BE2C (cell line): Measurements from ENCODE around the gene PEX19.

ENCODE experiments used
- DNase-seq: peaks from one replicate; pipeline ENCODE4 v3.0.0-alpha.2; 2020
- H3K27me3 ChIP-seq: fragments of 250-450 bp; sonication (Bioruptor Pico); 2 replicates; pipeline ENCODE4 v1.5.1; 2020; ENCODE audit warnings: mild to moderate bottlenecking
- H3K36me3 ChIP-seq: fragments of 250-450 bp; sonication (Bioruptor Pico); 2 replicates; pipeline ENCODE4 v1.5.1; 2020; ENCODE audit warnings: mild to moderate bottlenecking
- H3K4me1 ChIP-seq: fragments of 250-450 bp; sonication (Bioruptor Pico); 2 replicates; pipeline ENCODE4 v1.5.1; 2020
- H3K4me3 ChIP-seq: 2 replicates; pipeline ENCODE4 v1.5.1; 2011; ENCODE audit warnings: low read depth, low read length
- H3K9me3 ChIP-seq: fragments of 250-450 bp; sonication (Bioruptor Pico); 2 replicates; pipeline ENCODE4 v1.5.1; 2020
- TF ChIP-seq, protein P1 (sequence below): IDR thresholded peaks from 2 replicates; pipeline ENCODE4 v1.5.1; 2012; ENCODE audit warnings: mild to moderate bottlenecking, low read depth, low read length

The PEX19 gene

DNA sequence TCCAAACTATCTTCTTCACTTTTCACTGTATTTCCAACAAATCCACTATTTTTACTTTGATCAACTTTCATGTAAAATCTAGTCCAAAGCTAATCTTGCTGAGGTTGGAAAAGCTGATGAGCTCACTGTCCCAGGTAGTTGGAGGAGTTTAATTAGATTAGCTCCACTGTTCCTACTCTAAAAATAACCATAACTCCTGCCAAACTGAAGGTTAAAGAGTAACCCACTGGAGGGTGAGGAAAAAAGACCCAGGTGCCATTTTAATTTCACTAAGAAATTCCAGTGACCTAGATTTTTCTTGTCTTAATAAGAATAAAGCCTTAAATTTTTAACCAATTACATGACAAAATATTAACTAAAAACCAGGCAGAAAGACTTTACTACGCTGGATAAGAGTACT lies 37.9 kb downstream of the PEX19 start:
- H3K4me1 ChIP-seq = peaks cover 2% of the 10 kb centered on the region; the same call in 1 of the 2 replicates
- H3K27me3 ChIP-seq = no peaks in the 10 kb centered on the region
- H3K36me3 ChIP-seq = peaks cover 4% of the 10 kb centered on the region; the same call in 1 of the 2 replicates
- TF ChIP-seq, protein P1, sequence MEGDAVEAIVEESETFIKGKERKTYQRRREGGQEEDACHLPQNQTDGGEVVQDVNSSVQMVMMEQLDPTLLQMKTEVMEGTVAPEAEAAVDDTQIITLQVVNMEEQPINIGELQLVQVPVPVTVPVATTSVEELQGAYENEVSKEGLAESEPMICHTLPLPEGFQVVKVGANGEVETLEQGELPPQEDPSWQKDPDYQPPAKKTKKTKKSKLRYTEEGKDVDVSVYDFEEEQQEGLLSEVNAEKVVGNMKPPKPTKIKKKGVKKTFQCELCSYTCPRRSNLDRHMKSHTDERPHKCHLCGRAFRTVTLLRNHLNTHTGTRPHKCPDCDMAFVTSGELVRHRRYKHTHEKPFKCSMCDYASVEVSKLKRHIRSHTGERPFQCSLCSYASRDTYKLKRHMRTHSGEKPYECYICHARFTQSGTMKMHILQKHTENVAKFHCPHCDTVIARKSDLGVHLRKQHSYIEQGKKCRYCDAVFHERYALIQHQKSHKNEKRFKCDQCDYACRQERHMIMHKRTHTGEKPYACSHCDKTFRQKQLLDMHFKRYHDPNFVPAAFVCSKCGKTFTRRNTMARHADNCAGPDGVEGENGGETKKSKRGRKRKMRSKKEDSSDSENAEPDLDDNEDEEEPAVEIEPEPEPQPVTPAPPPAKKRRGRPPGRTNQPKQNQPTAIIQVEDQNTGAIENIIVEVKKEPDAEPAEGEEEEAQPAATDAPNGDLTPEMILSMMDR = no peak
- no peaks in the 10 kb centered on the region for H3K9me3 ChIP-seq
- H3K4me3 ChIP-seq = no peak overlapping the region
- DNase-seq = no peak

DNA sequence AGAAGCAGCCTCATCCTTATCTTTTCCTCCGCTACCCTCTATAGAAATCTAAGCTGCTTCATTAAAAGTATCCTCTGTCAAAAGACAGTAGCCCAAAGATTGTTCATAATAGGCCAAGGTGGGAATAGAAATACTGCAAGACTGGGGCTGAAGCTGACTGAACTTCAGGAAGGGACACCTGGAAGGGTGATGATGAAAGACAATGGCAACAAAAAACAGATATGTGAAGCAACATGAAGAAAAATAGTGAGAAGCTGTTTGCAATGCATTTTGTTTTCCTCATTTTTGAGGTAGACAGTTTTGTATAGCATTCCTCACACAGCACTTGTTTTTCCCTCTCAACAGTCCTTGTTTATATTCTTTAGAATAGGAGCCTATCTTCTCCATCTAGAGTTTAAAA lies 39.5 kb downstream of the PEX19 start:
- TF ChIP-seq, protein P1 = no peak
- peaks cover 2% of the 10 kb centered on the region; the same call in 1 of the 2 replicates for H3K4me1 ChIP-seq
- H3K36me3 ChIP-seq = peaks cover 11% of the 10 kb centered on the region
- no peaks in the 10 kb centered on the region for H3K9me3 ChIP-seq
- H3K27me3 ChIP-seq = no peaks in the 10 kb centered on the region
- H3K4me3 ChIP-seq = no peak overlapping the region
- no peak for DNase-seq

DNA sequence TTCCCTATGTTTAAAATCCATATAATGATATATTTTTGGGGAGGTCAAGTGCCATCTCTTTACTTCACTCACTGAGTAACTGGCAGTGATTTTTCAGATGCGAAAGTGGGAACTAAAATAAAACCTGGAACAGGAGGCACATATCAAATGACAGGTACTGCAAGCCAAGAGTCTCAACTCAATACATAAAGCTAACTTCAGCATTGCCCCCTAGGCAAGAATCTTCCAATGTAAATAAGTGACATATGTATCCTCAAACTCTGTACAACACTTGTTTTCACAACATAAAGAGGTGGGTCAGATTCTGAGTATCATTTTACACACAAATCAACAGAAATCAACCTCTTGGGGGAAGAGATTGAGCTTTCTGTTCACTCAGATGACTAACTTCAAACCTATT lies 40.7 kb downstream of the PEX19 start:
- Histone ChIP-seq H3K9me3 (no peaks in the 10 kb centered on the region), H3K27me3 (no peaks in the 10 kb centered on the region), H3K4me3 (no peak overlapping the region), H3K4me1 (peaks cover 2% of the 10 kb centered on the region; the same call in 1 of the 2 replicates), H3K36me3 (peaks cover 24% of the 10 kb centered on the region)
- DNase-seq = no peak
- TF ChIP-seq, protein P1 = no peak

DNA sequence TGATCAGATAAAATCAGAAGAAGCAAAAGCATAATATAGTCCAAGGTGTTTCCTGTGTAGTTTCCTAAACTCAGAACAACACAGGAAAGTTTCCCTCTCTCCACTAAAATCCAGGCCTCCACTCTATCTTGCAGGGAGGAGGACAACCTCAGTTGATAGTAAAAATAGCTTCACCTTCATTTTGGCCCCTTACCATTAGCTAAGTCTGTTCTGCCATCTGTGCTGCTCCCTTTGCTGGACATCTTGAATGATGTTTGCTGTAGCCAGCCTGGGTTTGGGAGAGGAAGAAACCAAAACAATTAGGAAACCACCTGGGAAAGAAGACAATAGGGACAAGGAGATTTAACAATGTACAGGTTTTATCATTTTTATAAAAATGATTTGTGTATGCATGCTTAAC lies 41.2 kb downstream of the PEX19 start:
- peaks cover 28% of the 10 kb centered on the region for H3K36me3 ChIP-seq
- TF ChIP-seq, protein P1 = no peak
- DNase-seq = no peak

GRCh38 chr1:160239582-160240299 lies 45.2 kb downstream of the PEX19 start:
- no peaks in the 10 kb centered on the region for H3K27me3 ChIP-seq
- H3K4me3 ChIP-seq = no peak overlapping the region
- no peaks in the 10 kb centered on the region for H3K9me3 ChIP-seq
- H3K4me1 ChIP-seq = no peaks in the 10 kb centered on the region
- TF ChIP-seq, protein P1 = no peak
- peaks cover 63% of the 10 kb centered on the region for H3K36me3 ChIP-seq
- DNase-seq = no peak

More for the DNA sequence above, 41.2 kb downstream of the PEX19 start:
- H3K9me3 ChIP-seq = no peaks in the 10 kb centered on the region
- peaks cover 2% of the 10 kb centered on the region; the same call in 1 of the 2 replicates for H3K4me1 ChIP-seq
- no peaks in the 10 kb centered on the region for H3K27me3 ChIP-seq
- H3K4me3 ChIP-seq = no peak overlapping the region

GRCh38 chr1:160238408-160238807 lies 46.5 kb downstream of the PEX19 start:
- H3K4me3 ChIP-seq = no peak overlapping the region
- H3K27me3 ChIP-seq = no peaks in the 10 kb centered on the region
- no peaks in the 10 kb centered on the region for H3K9me3 ChIP-seq
- TF ChIP-seq, protein P1 = no peak
- DNase-seq = no peak
- no peaks in the 10 kb centered on the region for H3K4me1 ChIP-seq
- H3K36me3 ChIP-seq = peaks cover 65% of the 10 kb centered on the region
